Loucy (cell line): ENCODE measurements around the gene DACH1.

ENCODE experiments used
- H2AFZ ChIP-seq: fragments of 200-600 bp; sonication (generic); 2 replicates; pipeline ENCODE4 v1.6.0; 2016; ENCODE audit warnings: antibody characterized with exemption, mild to moderate bottlenecking, low read length, moderate library complexity
- H3F3A ChIP-seq: fragments of 200-600 bp; 2 replicates; pipeline ENCODE4 v1.6.0; 2016; ENCODE audit warnings: antibody characterized with exemption, low read depth, mild to moderate bottlenecking
- H3K27me3 ChIP-seq: fragments of 200-600 bp; sonication (generic); 2 replicates; pipeline ENCODE4 v1.6.1; 2014; ENCODE audit warnings: low read length, mild to moderate bottlenecking; ENCODE audit not compliant: insufficient read depth, poor library complexity, severe bottlenecking
- H3K36me3 ChIP-seq: fragments of 200-600 bp; sonication (generic); 2 replicates; pipeline ENCODE4 v1.6.1; 2016; ENCODE audit warnings: low read length; ENCODE audit not compliant: insufficient read depth
- H3K4me1 ChIP-seq: fragments of 200-600 bp; sonication (generic); 2 replicates; pipeline ENCODE4 v1.5.1; 2014; ENCODE audit warnings: low read length, mild to moderate bottlenecking; ENCODE audit not compliant: insufficient read depth, poor library complexity, severe bottlenecking
- H3K4me2 ChIP-seq: fragments of 200-600 bp; sonication (generic); 2 replicates; pipeline ENCODE4 v1.6.0; 2014; ENCODE audit warnings: antibody characterized with exemption, low read length, low read depth, mild to moderate bottlenecking; ENCODE audit not compliant: poor library complexity, severe bottlenecking
- H3K4me3 ChIP-seq: fragments of 200-600 bp; sonication (generic); 2 replicates; pipeline ENCODE4 v1.5.1; 2014; ENCODE audit warnings: low read length, mild to moderate bottlenecking, mixed read lengths; ENCODE audit not compliant: poor library complexity, severe bottlenecking
- H3K79me2 ChIP-seq: fragments of 200-600 bp; sonication (generic); 2 replicates; pipeline ENCODE4 v1.6.1; 2014; ENCODE audit warnings: low read length; ENCODE audit not compliant: insufficient read depth
- H3K9ac ChIP-seq: fragments of 200-600 bp; sonication (generic); 2 replicates; pipeline ENCODE4 v1.6.0; 2014; ENCODE audit warnings: mild to moderate bottlenecking, low read depth, low read length, moderate library complexity; ENCODE audit not compliant: poor library complexity, severe bottlenecking
- H3K9me2 ChIP-seq: fragments of 200-600 bp; sonication (generic); replicated peaks from 2 replicates; pipeline ENCODE4 v1.6.1; 2016; ENCODE audit warnings: low read depth, low read length, mixed read lengths
- H3K9me3 ChIP-seq: fragments of 200-600 bp; sonication (generic); 2 replicates; pipeline ENCODE4 v1.6.1; 2014; ENCODE audit warnings: mild to moderate bottlenecking, antibody characterized with exemption, low read length, low read depth; ENCODE audit not compliant: insufficient read depth
- H4K20me1 ChIP-seq: fragments of 200-600 bp; sonication (generic); 2 replicates; pipeline ENCODE4 v1.6.0; 2014; ENCODE audit warnings: antibody characterized with exemption, low read length, mild to moderate bottlenecking; ENCODE audit not compliant: insufficient read depth, poor library complexity, severe bottlenecking
- EZH2phosphoT487 ChIP-seq: fragments of 200-600 bp; IDR thresholded peaks from 2 replicates; pipeline ENCODE4 v1.6.1; 2018; ENCODE audit warnings: antibody characterized with exemption, mild to moderate bottlenecking, moderate library complexity, borderline replicate concordance
- TF ChIP-seq, protein P1 (sequence below): fragments of 200-600 bp; sonication (generic); conservative IDR thresholded peaks from 2 replicates; pipeline ENCODE4 v1.5.1; 2014; ENCODE audit warnings: mild to moderate bottlenecking, antibody characterized with exemption, low read length

DACH1 gene

GRCh38 chr13:71828564-71828963 is 38.4 kb downstream of the DACH1 start:
- no peaks in the 10 kb centered on the region for H4K20me1 ChIP-seq
- TF ChIP-seq, protein P1, sequence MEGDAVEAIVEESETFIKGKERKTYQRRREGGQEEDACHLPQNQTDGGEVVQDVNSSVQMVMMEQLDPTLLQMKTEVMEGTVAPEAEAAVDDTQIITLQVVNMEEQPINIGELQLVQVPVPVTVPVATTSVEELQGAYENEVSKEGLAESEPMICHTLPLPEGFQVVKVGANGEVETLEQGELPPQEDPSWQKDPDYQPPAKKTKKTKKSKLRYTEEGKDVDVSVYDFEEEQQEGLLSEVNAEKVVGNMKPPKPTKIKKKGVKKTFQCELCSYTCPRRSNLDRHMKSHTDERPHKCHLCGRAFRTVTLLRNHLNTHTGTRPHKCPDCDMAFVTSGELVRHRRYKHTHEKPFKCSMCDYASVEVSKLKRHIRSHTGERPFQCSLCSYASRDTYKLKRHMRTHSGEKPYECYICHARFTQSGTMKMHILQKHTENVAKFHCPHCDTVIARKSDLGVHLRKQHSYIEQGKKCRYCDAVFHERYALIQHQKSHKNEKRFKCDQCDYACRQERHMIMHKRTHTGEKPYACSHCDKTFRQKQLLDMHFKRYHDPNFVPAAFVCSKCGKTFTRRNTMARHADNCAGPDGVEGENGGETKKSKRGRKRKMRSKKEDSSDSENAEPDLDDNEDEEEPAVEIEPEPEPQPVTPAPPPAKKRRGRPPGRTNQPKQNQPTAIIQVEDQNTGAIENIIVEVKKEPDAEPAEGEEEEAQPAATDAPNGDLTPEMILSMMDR: no peak
- no peak for TF ChIP-seq EZH2phosphoT487
- H3K4me1 ChIP-seq: peaks cover 52% of the 10 kb centered on the region
- no peaks in the 10 kb centered on the region for H3K36me3 ChIP-seq
- H3K4me2 ChIP-seq: peak overlapping the region; percentile 77
- H3K9ac ChIP-seq: peak overlapping the region; percentile 57
- no peaks in the 10 kb centered on the region for H3K27me3 ChIP-seq
- H3F3A ChIP-seq: peaks cover 20% of the 10 kb centered on the region
- no peaks in the 10 kb centered on the region for H3K9me2 ChIP-seq
- H3K4me3 ChIP-seq: peak overlapping the region; percentile 66
- no peaks in the 10 kb centered on the region for H3K9me3 ChIP-seq
- no peaks in the 10 kb centered on the region for H3K79me2 ChIP-seq
- H2AFZ ChIP-seq: peak overlapping the region; percentile 29; the same call in 1 of the 2 replicates

- Histone ChIP-seq H3K9ac (peak overlapping the region; percentile 58), H3K9me3 (no peaks in the 10 kb centered on the region), H3K4me3 (peak overlapping the region; percentile 66), H3K27me3 (no peaks in the 10 kb centered on the region), H3K79me2 (no peaks in the 10 kb centered on the region), H3K9me2 (no peaks in the 10 kb centered on the region), H3K4me2 (peak overlapping the region; percentile 77), H2AFZ (peak overlapping the region; percentile 29; the same call in 1 of the 2 replicates), H4K20me1 (no peaks in the 10 kb centered on the region), H3F3A (peaks cover 20% of the 10 kb centered on the region), H3K36me3 (no peaks in the 10 kb centered on the region), H3K4me1 (peaks cover 52% of the 10 kb centered on the region)
- TF ChIP-seq EZH2phosphoT487: no peak
- TF ChIP-seq, protein P1: no peak
These were observed 38.9 kb downstream of the DACH1 start for GRCh38 chr13:71828117-71828516.

GRCh38 chr13:71827241-71827640 is 39.8 kb downstream of the DACH1 start:
- Histone ChIP-seq H3K9me2 (no peaks in the 10 kb centered on the region), H3K36me3 (no peaks in the 10 kb centered on the region), H3K9me3 (no peaks in the 10 kb centered on the region), H3K4me1 (peaks cover 52% of the 10 kb centered on the region), H2AFZ (peak overlapping the region; percentile 9; the same call in 1 of the 2 replicates), H4K20me1 (no peaks in the 10 kb centered on the region), H3K4me2 (peak overlapping the region; percentile 77), H3K9ac (peak overlapping the region; percentile 58), H3F3A (peaks cover 20% of the 10 kb centered on the region), H3K27me3 (no peaks in the 10 kb centered on the region), H3K79me2 (no peaks in the 10 kb centered on the region), H3K4me3 (peak overlapping the region; percentile 66)
- TF ChIP-seq, protein P1: no peak
- no peak for TF ChIP-seq EZH2phosphoT487
